Putamen (tissue), 1 donor: ENCODE results near the gene NACC1.

Source experiments
- DNase-seq: peaks from one replicate; pipeline ENCODE4 v3.0.0-alpha.2; 2016; ENCODE audit warnings: low spot score

The NACC1 gene

DNA sequence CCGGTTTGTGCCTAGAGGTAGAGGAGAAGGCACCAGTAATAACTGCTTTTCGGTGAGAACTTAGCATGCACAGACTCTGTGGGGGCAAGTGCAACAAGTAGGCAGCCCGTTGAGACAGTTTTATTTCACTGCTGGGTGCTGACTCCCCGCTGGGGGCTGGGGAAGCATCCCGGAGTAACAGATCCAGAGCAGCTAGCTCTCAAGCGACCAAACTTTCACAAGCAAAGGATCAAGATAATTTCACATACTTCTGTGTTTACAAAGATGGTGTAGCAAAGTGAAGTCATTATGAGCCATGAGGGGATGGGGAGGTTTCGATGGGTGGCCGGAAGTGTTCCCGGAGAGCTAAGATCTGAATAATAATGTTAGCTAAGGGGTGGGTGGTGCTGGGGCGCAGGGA, 2.8 kb downstream of the NACC1 start:
- no peak for DNase-seq

DNA sequence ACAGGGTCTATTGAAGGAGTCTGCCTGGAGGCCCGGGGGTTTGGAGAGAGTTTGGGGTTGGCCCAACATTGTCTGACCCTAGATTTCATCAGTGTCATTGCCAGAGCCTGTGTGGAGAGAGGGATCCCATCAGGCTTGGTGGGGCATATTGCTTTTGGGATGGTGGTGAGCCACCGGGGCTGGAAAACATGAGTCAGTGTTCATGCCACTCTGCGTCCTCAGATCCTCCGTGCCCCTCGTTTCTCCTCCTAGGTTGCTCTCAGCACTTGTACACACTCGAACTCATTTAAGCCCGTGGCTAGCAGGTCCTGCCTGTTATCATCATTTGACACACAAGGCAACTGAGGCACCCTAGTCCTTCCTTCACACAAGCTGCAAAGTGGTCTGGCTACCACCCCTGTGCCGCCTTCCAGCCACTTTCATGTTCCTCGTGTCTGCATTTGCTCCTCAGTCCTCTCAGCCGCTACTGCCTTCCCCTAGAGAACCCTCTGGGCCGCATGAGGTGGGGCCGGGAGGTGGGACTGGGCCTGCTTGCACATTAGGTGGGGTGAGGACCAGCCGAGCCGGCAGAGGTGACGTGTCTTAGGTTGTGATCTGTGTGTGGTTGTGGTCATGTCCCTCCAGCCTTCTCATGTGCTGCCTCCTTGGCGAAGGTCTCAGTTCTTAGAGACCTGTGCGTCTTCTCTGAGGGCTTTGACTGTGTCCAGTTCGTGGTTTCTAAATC, 3.6 kb downstream of the NACC1 start:
- DNase-seq: no peak

DNA sequence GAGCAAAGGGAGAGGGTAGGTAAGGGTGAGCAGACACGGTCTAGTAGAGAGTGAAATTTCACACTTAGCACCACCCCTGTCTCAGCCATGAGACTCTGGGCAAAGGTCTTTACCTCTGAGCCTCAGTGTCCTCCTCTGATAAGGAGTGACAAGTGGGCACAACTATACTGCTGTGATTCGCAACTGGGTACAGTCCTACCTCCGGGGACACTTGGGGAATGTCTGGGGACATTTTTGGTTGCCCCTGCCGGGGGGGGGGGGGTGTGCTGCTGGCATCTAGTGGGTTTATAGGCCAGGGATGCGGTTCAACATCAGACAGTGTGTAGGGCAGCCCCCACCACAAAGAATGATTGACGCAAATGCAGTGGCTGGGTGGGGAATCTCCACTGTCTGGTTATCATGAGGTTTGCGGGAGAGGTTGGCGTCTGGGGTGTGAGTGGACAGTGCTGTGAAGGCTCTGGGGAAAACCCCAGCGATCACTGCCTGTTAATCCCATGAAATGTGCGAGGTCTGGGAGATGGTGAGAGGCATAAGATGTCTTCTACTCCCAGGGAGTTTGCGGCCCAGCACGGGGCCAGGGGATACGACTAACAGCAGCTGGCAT, 4.3 kb downstream of the NACC1 start:
- DNase-seq: no peak

DNA sequence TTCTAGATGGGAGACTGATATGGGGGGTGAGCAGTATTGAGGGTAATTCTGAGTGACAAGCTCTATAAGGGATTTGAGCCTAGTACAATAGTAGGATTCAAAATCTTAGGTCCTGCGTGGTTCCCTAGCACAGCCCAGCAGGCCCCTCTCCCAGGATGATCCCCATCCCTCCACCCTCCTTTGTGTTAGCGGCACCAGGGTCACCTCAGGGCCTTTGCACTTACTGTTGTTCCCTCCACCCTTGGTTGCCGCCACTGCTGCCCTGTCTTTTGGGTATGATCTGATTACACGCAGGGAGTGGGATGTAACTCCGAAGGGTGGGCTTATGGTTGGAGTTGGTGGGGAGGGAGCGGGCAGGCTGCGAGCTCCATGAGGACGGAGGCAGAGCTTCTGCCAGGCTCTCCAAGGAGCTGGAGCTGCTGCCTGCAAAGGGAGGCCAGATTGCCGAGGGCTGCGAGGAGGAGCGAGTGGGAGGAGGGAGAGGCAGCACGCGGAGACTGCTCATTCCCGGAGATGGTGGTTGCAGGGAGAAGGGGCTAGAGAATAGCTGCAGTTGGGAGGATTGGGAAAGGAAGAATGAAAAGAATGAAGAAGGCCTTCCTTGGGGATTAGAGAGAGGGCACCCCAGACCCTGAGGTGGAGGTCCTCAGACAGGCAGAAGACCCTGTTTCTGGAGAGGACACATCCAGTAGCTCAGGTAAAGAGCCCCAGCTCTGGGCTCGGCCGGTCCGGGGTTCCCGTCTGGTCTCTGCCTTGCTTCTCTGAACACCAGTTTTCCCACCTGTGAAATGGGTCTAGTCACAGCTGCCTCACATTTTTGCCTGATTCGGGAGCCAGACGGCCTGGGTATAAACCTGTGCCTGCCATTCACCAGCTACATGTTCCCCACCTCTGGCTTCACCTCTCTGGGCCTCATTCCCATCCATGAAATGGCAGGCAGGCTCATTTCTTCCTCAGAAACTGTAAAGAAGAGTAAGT, 5.2 kb downstream of the NACC1 start:
- DNase-seq: no peak

DNA sequence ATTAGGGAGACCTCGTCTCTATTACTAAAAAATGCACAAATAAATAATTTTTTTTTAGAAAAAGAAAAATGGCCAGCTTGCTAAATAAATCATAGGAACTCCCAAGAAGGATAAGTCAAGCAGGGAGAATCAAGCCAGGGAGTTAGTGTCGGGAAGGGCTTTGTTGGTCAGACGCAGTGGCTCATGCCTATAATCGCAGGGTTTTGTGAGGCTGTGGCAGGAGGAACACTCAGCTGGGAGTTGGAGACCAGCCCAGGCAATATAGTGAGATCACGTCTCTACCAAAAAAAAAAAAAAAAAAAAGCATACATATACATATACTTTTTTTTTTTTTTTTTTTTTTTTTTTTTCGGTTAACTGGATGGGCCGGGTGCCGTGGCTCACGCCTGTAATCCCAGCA, 9.0 kb downstream of the NACC1 start:
- no peak for DNase-seq

DNA sequence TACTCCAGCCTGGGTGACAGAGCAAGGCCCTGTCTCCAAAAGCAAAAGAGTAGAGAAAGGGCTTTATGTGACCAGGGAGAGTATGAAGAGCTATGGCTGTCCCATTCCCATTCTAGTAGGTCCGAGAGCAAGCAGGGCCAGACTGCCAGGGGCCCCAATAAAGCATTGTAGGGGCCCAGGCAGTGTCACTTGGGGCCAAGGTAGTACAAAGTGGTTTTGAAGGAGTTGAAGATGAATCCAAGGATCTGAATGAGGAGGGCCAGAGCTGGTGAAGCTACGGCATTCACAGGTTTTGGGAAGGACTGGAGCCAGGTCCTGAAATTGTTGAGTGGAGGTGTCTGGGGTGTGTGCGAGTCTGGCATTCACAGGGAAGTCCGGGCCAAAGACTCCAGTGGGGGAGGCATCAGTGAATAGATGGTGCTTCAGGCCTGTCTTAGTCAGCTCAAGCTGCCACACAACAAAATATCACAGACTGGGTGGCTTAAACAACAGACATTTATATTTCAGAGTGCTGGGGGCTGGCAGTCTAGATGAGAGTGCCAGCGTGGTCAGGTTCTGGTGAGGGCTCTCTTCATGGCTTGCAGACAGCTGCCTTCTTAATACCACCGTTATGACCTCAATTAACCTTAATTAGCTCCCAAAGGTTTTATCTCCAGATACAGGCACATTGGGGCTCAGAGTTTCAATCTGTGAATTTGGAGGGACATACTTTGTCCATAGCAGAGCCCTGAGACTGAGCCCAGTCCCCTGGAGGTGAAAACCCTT, 9.9 kb downstream of the NACC1 start:
- DNase-seq: no peak

DNA sequence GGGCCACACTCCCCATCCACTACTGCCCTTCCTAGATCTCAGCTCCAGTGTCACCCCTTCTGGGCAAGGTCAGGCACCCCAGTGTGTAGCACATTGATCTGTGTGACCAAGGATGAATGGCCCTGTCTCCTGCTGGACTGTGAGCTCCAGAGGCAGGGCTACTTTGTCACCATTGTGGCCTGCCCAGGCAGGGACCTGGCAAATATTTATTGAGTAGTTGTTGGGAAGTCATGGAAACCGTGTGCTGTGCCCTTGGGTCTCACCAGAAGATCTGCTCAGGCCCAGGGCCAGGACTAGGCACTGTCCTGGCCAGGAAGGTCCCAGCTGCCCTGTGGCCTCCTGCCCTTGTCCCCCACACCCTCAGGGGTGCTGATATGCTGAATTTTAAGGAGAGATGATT, 10.5 kb downstream of the NACC1 start:
- no peak for DNase-seq

DNA sequence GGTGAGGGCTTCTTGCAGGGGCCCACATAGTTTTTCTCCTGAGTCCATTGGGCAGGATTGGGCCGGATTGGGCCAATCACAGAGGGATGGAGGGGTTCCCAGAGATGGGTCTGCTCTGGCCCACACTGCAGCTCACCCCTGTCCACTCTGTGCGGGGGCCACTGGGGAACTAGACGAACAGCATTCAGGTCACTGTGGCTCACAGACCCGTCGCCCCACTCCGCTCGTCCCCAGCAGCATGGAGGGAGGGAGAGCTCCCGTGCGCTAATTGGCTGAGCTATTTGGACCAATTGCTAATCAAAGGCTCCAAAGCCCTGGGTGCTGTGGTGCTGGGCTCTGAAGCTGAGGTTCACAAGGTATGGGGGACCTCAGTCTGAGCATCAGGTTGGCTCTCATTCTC, 11.3 kb downstream of the NACC1 start:
- DNase-seq: no peak

DNA sequence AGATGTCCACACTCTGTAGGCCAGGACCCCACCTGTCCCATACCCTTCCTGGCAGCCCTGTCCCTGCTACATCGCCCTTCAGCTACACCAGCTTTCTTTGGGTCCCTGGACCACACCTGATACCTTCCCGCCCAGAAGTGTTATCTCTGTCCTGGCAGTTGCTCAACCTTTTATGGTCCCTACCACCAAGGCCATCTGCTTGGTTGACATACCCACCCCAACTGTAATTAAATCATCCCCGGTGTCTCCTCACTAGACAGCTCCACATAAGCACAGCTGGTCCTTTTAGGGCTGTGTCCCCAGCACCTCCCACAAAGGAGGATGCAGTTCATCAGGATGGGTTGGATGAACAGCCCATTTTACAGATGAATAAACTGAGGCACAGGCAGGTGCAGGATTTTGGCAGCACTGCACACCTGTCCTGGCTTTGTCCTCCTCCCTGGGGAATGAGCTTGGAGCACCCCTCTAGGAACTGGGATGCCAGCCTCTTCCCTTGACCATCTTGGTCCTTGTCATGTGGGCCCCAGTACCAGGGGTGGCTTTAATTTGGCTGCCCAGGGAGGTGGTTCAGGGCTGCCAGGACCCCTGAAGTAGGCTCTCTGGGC, 12.9 kb downstream of the NACC1 start:
- DNase-seq: no peak

DNA sequence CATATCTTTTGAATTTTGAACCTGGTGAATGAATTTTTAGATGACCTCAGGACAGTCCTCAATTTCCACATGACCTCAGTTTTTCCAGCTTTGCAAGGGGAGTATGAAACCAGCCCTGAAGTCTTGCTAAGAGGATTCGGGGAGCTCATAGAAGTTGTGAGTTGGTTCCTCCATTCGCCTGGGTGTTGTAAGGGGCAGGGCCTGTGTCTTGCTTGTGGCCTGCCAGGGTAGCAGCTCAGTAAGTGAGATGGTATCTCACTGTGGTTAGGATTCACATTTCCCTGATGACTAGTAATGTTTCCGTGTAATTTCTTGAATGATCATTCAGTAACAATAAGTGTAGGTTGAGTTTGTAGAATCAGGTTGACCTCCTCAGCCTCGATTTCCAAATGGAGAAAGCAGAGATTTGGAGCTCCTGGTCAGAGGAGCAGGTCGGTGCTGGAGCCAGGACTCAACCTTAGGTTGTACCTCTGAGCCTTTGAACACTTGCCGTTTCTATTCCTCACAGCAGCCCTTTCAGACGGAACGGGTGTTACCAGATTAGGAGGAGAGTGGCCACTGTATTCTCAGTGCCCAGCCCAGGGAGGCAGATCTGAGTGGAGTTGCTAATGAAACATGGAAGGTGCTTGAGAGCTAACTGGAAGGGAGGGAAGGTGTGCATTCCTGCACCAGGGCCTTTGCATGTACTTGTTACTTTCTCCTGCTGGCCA, 14.6 kb downstream of the NACC1 start:
- DNase-seq: no peak

DNA sequence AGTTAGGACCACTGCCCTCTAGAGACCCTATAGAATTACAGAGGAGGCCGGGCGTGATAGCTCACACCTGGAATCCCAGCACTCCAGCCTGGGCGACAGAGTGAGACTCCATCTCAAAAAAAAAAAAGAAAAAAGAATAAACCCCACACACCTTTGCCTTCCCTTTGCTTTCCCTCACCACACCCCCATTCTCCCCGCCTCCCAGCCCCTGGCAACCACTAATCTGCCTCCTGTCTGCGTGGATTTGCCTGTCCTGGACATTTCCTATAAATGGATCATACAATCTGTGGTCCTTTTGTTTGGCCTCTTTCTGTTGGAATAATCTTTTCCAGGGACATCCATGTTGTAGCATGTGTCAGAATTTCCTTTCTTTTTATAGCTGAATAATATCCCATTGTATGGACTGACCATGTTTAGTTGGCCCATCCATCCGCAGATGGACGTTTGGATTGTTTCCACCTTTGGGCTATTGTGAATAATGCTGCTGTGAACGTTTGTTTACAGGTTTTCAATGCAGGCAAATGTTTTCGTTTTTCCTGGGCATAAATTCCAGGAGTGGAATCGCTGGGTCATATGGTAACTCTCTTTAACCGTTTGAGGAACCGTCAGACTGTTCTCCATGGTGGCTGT, 15.3 kb downstream of the NACC1 start:
- peak; percentile 62 for DNase-seq

DNA sequence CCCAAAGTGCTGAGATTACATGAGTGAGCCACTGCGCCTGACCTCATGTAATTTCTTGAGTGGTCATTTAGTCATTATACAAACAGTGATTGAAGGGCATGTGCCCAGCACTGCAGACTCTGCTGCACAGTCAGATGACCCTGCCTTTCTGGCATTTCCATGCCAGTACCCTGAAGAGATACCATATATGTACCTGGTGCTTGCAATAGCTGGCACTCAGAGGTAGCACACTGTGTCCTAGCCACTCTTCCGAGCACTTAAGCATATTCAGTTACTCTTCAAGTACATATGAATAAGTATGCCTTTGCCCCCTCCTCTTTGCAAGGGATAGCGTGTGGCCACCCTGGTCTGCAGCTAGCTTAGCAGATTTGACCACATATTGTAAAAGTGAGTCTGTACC, 16.6 kb downstream of the NACC1 start:
- no peak for DNase-seq

DNA sequence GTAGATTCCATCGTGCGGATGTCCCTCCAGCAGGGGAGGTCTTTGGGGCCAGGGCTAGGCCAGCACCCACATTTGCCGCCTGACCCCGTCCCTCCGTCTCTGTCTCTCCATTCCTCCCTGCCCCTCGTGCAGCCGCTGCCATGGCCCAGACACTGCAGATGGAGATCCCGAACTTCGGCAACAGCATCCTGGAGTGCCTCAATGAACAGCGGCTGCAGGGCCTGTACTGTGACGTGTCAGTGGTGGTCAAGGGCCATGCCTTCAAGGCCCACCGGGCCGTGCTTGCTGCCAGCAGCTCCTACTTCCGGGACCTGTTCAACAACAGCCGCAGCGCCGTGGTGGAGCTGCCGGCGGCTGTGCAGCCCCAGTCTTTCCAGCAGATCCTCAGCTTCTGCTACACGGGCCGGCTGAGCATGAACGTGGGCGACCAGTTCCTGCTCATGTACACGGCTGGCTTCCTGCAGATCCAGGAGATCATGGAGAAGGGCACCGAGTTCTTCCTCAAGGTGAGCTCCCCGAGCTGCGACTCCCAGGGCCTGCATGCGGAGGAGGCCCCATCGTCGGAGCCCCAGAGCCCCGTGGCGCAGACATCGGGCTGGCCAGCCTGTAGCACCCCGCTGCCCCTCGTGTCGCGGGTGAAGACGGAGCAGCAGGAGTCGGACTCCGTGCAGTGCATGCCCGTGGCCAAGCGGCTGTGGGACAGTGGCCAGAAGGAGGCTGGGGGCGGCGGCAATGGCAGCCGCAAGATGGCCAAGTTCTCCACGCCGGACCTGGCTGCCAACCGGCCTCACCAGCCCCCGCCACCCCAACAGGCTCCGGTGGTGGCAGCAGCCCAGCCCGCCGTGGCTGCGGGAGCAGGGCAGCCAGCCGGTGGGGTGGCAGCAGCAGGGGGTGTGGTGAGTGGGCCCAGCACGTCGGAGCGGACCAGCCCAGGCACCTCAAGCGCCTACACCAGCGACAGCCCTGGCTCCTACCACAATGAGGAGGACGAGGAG, 17.3 kb downstream of the NACC1 start:
- DNase-seq: no peak

DNA sequence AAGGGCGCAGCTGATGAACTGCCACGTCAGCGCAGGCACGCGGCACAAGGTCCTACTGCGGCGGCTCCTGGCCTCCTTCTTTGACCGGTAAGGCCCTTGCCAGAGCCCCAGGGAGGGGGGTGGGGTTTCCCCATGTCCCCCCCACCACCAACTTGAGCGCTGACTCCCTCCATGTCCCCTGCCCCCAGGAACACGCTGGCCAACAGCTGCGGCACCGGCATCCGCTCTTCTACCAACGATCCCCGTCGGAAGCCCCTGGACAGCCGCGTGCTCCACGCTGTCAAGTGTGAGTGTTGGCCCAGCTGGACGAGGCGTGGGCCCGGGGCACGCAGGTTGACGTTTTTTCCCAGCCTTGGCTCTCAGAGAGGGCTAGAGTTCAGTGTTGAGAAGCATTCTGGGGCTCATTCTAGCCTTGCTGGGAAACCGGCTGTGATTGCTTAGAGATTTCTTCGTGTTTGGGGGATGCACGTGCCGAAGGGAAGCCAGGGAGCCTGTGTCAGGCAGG, 19.3 kb downstream of the NACC1 start:
- no peak for DNase-seq

DNA sequence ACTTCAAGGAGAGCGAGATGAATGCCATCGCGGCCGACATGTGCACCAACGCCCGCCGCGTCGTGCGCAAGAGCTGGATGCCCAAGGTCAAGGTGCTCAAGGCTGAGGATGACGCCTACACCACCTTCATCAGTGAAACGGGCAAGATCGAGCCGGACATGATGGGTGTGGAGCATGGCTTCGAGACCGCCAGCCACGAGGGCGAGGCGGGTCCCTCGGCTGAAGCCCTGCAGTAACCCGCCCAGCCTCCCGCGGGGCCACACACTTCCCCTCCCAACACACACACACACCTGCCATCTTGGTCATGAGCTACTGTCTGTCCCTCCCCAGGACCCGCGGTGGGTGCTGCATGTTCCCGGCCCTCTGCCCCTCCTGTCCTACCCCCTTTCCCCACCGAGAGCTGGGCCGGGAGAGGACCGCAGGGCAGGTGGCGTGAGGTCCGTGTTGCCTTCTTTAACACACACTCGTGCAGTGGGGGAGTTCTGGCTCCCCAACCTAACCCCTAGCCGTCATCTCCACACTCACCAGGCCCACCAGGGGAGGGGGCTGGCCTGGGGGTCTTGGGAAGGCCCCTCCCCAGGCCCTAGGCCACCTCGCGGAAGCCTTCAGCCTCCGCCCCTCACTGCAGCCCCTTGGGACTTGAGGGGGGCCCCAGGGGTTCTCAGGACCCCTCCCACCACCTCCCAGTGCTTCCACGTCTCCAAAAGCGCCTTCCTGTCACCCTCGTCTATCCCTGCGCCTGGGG, 20.3 kb downstream of the NACC1 start:
- DNase-seq: no peak

DNA sequence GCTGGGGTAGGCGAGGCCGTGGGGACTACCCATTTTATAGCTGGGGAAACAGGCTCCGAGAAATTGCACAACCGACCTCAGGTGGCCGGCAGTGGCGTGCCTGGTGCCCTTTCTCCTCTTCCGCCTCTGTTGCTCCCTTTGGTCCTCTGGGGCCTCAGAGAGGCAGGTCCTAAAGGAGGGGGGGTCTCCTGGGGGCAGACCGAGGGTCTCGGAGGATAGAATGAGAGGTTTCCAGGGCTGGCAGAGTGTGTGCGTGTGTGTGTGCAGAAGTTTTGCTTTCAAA, 20.8 kb downstream of the NACC1 start:
- DNase-seq: no peak

DNA sequence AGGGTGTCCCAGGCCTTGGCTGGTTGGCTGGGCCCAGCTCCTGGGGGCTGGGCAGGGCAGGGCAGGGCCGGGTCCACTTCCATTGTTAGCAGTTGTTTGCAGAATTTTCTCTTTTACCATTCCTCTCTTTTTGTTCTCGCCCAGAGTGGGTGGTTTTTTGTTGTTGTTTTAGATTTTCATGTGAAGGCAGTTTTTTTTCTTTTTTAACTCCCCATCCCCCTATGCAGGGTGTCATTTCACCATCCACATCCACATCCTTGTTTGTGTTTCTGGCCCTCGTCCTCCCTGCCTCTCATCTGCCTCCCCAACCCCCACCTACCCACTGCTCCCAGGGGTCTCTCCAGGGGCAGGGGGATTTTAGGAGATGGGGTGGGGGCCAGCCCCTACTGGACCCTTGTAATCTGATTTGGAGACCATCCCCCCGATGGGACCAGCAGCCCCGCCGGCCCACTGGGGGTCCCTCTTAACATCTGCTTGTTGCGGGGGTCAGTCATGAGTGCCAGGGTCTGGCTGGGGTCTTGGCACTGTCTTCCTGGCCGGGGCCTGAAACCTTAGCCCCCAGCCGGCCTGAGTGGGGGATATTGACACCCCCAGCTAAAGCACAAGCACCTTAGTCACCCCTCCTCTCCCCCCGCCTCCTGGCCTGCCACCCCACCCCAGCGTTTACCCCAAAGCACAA, 21.7 kb downstream of the NACC1 start:
- no peak for DNase-seq
